ENCODE data around the gene KHK. TPM values are rescaled to one million over a fixed set of nuclear protein-coding genes. Genes with fewer than 3 reads are reported as not detected.
A peak's percentile ranks its signal among the peaks of the same experiment; 100 is the strongest.

The KHK gene
- 5.1 TPM for total RNA-seq
- long read RNA-seq, transcript KHK-202 (8 exons, 2,411 nt), result major isoform, 16 of 26 reads
- long read RNA-seq, partial matches to known transcripts, result 4 of 26 reads
- long read RNA-seq, other reads (novel, unspliced or antisense), result 6 of 26 reads

- Histone ChIP-seq H3K4me3 (peak within 1 kb of the TSS; percentile 73), H3K27ac (peak within 1 kb of the TSS; percentile 92), H3K27me3 (ENCODE audit: low read depth) (no peaks in the 10 kb centered on the region), H3K9me3 (no peaks in the 10 kb centered on the region), H3K4me1 (peaks cover 32% of the 10 kb centered on the region), H3K36me3 (no peaks in the 10 kb centered on the region)
- ATAC-seq (peak; percentile 36 to 54), DNase-seq (peak; percentile 75)
- intact Hi-C loops (cut with DNase I), result no loop called here
- TF ChIP-seq CTCF (IDR thresholded peaks at IDR 0.05), result peak; percentile 38
Measured at GRCh38 chr2:27086724-27087593, at the start of gene KHK. Gene KHK, plus strand, starts transcription at chr2:27086772. Its CDS starts 488 bp downstream, at chr2:27087260.

GRCh38 chr2:27038012-27038411, 48.6 kb upstream of the KHK start:
- DNase-seq (no peak), ATAC-seq (no peak)
- intact Hi-C loops (cut with DNase I), result no loop called here
- peaks cover 18% of the 10 kb centered on the region for H3K4me1 ChIP-seq
- TF ChIP-seq CTCF (IDR thresholded peaks at IDR 0.05), result no peak
- H3K27me3 ChIP-seq (ENCODE audit: low read depth), result no peaks in the 10 kb centered on the region
- peaks cover 79% of the 10 kb centered on the region for H3K36me3 ChIP-seq
- no peaks in the 10 kb centered on the region for H3K9me3 ChIP-seq
- no peak overlapping the region for H3K27ac ChIP-seq
- H3K4me3 ChIP-seq, result no peak overlapping the region

DNA sequence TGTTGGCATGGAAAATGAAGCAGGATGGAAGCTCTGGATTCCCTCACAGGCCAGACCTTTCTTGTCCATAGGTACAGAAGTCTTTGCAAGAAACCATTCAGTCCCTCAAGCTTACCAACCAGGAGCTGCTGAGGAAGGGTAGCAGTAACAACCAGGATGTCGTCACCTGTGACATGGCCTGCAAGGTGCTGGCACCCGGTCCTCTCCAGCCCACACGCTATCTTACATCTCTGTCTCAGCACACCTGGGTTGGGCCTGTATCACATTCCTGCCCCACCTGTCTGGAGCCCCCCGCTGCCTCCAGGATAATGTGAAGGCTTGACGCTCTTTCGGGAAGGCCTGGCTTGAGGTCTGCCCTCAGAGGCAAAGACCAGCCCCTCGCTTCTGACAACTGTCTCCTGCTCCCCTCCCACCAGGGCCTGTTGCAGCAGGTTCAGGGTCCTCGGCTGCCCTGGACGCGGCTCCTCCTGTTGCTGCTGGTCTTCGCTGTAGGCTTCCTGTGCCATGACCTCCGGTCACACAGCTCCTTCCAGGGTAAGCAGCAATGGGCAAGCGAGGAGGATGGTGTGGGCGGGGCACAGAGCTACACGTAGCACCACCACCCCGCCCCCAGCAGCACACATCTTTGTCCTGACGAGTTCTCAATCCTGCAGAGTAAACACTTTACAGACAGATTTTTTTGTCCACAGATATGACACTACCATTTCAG, 47.8 kb upstream of the KHK start:
- H3K27me3 ChIP-seq (ENCODE audit: low read depth), result no peaks in the 10 kb centered on the region
- peaks cover 12% of the 10 kb centered on the region for H3K4me1 ChIP-seq
- DNase-seq (no peak), ATAC-seq (no peak)
- intact Hi-C loops (cut with DNase I), result no loop called here
- TF ChIP-seq CTCF (IDR thresholded peaks at IDR 0.05), result no peak
- no peak overlapping the region for H3K4me3 ChIP-seq
- no peaks in the 10 kb centered on the region for H3K9me3 ChIP-seq
- H3K36me3 ChIP-seq, result peaks cover 79% of the 10 kb centered on the region
- H3K27ac ChIP-seq, result no peak overlapping the region

- no peak for TF ChIP-seq CTCF (IDR thresholded peaks at IDR 0.05)
- DNase-seq (no peak), ATAC-seq (no peak)
- intact Hi-C loops (cut with DNase I), result no loop called here
- Histone ChIP-seq H3K27ac (no peak overlapping the region), H3K9me3 (no peaks in the 10 kb centered on the region), H3K4me3 (no peak overlapping the region), H3K4me1 (peaks cover 5% of the 10 kb centered on the region), H3K27me3 (ENCODE audit: low read depth) (no peaks in the 10 kb centered on the region), H3K36me3 (peaks cover 79% of the 10 kb centered on the region)
Measured at GRCh38 chr2:27039426-27039825, 47.1 kb upstream of the KHK start.

- TF ChIP-seq CTCF (IDR thresholded peaks at IDR 0.05), result no peak
- intact Hi-C loops (cut with DNase I), result no loop called here
- peaks cover under 1% of the 10 kb centered on the region for H3K4me1 ChIP-seq
- H3K27ac ChIP-seq, result no peak overlapping the region
- ATAC-seq, result no peak
- H3K9me3 ChIP-seq, result no peaks in the 10 kb centered on the region
- peaks cover 77% of the 10 kb centered on the region for H3K36me3 ChIP-seq
- no peaks in the 10 kb centered on the region for H3K27me3 ChIP-seq (ENCODE audit: low read depth)
- H3K4me3 ChIP-seq, result no peak overlapping the region
- no peak for DNase-seq
Measured at GRCh38 chr2:27039871-27040270, 46.7 kb upstream of the KHK start.
